ENCODE data around the gene TMEM50B. TPM values are rescaled to one million over a fixed set of nuclear protein-coding genes. Genes with fewer than 3 reads are reported as not detected.

TMEM50B gene
- total RNA-seq, 1 donor from 2014 or later = 29.7 TPM

DNA sequence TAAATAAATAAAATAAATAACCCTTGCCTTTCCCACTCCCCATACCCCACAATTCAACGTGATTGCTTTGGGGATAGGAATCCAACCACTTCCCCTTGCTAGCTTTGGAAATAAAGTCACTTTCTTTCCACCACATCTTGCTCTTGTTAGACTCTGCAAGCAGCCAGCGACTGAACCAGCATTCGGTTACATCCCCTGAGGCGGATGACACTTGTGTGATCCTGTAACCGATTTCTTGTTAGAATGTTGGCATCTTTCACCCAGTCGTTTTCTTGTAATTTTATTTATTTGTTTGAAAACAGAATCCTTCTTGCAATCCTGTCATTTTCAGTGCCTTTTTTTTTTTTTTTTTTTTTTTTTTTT lies 78.2 kb downstream of the TMEM50B start:
- Histone ChIP-seq H4K20me1 (ENCODE audit: insufficient read depth, low read length) (peaks cover 23% of the 10 kb centered on the region), H3K4me3 (ENCODE audit: insufficient read depth, low read depth, low read length) (no peak overlapping the region), H3K4me1 (ENCODE audit: insufficient read depth, low read length) (peaks cover 26% of the 10 kb centered on the region), H3K79me2 (ENCODE audit: insufficient read depth, low read length) (peaks cover 31% of the 10 kb centered on the region), H3K9ac (ENCODE audit: low read length) (no peak overlapping the region), H3K27me3 (ENCODE audit: insufficient read depth, low read length) (no peaks in the 10 kb centered on the region), H3K27ac (ENCODE audit: low read depth, low read length) (no peak overlapping the region), H3K36me3 (ENCODE audit: insufficient read depth, low read length) (no peaks in the 10 kb centered on the region), H2AFZ (ENCODE audit: low read depth, low read length) (no peak overlapping the region), H3K9me3 (ENCODE audit: insufficient read depth, low read depth, low read length) (no peaks in the 10 kb centered on the region), H3K4me2 (ENCODE audit: low read length) (no peak overlapping the region)
- DNase-seq (ENCODE audit: low read depth) (no peak), FAIRE-seq (no peak)
- Mint-ChIP-seq H3K9me3 (ENCODE audit: unreplicated experiment) (peaks cover 2% of the 10 kb centered on the region), H3K27me3 (ENCODE audit: low read depth, unreplicated experiment) (peaks cover 2% of the 10 kb centered on the region), H3K4me3 (ENCODE audit: unreplicated experiment) (peak overlapping the region; percentile 54), H3K36me3 (ENCODE audit: low read depth, unreplicated experiment) (peaks cover 1% of the 10 kb centered on the region), H3K27ac (ENCODE audit: unreplicated experiment) (no peak overlapping the region), H3K4me1 (ENCODE audit: low read depth, unreplicated experiment) (peaks cover 20% of the 10 kb centered on the region)
- TF ChIP-seq EZH2 (IDR thresholded peaks at IDR 0.05; ENCODE audit: insufficient read depth, low read length) = no peak
- TF ChIP-seq, protein P1, sequence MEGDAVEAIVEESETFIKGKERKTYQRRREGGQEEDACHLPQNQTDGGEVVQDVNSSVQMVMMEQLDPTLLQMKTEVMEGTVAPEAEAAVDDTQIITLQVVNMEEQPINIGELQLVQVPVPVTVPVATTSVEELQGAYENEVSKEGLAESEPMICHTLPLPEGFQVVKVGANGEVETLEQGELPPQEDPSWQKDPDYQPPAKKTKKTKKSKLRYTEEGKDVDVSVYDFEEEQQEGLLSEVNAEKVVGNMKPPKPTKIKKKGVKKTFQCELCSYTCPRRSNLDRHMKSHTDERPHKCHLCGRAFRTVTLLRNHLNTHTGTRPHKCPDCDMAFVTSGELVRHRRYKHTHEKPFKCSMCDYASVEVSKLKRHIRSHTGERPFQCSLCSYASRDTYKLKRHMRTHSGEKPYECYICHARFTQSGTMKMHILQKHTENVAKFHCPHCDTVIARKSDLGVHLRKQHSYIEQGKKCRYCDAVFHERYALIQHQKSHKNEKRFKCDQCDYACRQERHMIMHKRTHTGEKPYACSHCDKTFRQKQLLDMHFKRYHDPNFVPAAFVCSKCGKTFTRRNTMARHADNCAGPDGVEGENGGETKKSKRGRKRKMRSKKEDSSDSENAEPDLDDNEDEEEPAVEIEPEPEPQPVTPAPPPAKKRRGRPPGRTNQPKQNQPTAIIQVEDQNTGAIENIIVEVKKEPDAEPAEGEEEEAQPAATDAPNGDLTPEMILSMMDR (IDR thresholded peaks at IDR 0.05; ENCODE audit: insufficient read depth, low read depth, low read length) = no peak

Other genes with a start within 250 kb of the TMEM50B start
- gene IL10RB, start 213.6 kb downstream of the TMEM50B start, total RNA-seq = 14.0 and 17.0 TPM in 2 replicates
- 42.9 and 44.0 TPM in 2 replicates for gene IFNAR1, start 155.0 kb downstream of the TMEM50B start, total RNA-seq
- 58.9 and 69.9 TPM in 2 replicates for gene IFNGR2, start 76.6 kb downstream of the TMEM50B start, total RNA-seq
- gene DNAJC28, start 11.7 kb upstream of the TMEM50B start, total RNA-seq = 2.1 and 2.4 TPM in 2 replicates
- gene GART, start 62.1 kb upstream of the TMEM50B start, total RNA-seq = 95.4 and 99.5 TPM in 2 replicates
- 263 and 290 TPM in 2 replicates for gene SON, start 63.1 kb upstream of the TMEM50B start, total RNA-seq
- 11.7 and 13.7 TPM in 2 replicates for gene DONSON, start 108.7 kb upstream of the TMEM50B start, total RNA-seq
- gene CRYZL1, start 161.8 kb upstream of the TMEM50B start, total RNA-seq = 30.7 and 31.8 TPM in 2 replicates
- gene ITSN1, start 162.5 kb upstream of the TMEM50B start, total RNA-seq = 61.6 and 77.3 TPM in 2 replicates